Activated naive CD4-positive, alpha-beta T cell treated with anti-CD3 and anti-CD28 coated beads, Interleukin-2, amount 10 ng/mL, durations not matched to agents 7 days and 5 days (primary cell): ENCODE measurements around the gene SRD5A3.
A peak's percentile ranks its signal among the peaks of the same experiment; 100 is the strongest.
"Not testable (repeated sequence)": the region's sequence is repeated elsewhere in the genome, so short reads cannot be mapped to it uniquely, and the experiment has no call there.

Source experiments
- CTCF ChIA-PET: fragments of 350-600 bp; sonication (Branson Sonifier 250); formaldehyde crosslinking; loops from one replicate; lab custom pipeline; 2021; ENCODE audit warnings: antibody characterized with exemption; lab: Charles Lee
- DNase-seq: peaks from one replicate; pipeline ENCODE4 v3.0.0-alpha.2; 2020
- H3K27ac Mint-ChIP-seq: one replicate; pipeline ENCODE4 v1.8.0; 2021; ENCODE audit warnings: mild to moderate bottlenecking, moderate library complexity, mixed read lengths
- H3K27me3 Mint-ChIP-seq: one replicate; pipeline ENCODE4 v1.8.0; 2021; ENCODE audit warnings: mild to moderate bottlenecking, mixed read lengths
- H3K36me3 Mint-ChIP-seq: one replicate; pipeline ENCODE4 v1.8.0; 2021; ENCODE audit warnings: mixed read lengths
- H3K4me1 Mint-ChIP-seq: one replicate; pipeline ENCODE4 v1.8.0; 2021; ENCODE audit warnings: mixed read lengths
- H3K4me3 Mint-ChIP-seq: one replicate; pipeline ENCODE4 v1.8.0; 2021; ENCODE audit warnings: mild to moderate bottlenecking, moderate library complexity, mixed read lengths
- H3K9me3 Mint-ChIP-seq: one replicate; pipeline ENCODE4 v1.8.0; 2021; ENCODE audit warnings: mixed read lengths

SRD5A3 gene

DNA sequence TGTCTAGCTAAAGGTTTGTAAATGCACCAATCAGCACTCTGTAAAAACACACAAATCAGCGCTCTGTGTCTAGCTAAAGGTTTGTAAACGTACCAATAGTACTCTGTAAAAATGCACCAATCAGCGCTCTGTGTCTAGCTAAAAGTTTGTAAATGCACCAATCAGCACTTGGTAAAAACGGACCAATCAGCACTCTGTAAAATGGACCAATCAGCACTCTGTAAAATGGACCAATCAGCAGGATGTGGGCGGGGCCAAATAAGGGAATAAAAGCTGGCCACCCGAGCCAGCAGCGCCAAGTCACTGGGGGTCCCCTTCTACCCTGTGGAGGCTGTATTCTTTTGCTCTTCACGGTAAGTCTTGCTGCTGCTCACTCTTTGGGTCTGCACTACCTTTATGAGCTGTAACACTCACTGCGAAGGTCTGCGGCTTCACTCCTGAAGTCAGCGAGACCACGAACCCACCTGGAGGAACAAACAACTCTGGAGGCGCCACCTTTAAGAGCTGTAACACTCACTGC, 7.2 kb downstream of the SRD5A3 start:
- not testable (repeated sequence) for H3K27ac Mint-ChIP-seq, H3K4me1 Mint-ChIP-seq, H3K36me3 Mint-ChIP-seq, H3K4me3 Mint-ChIP-seq, H3K9me3 Mint-ChIP-seq, H3K27me3 Mint-ChIP-seq, DNase-seq
- CTCF ChIA-PET: interaction anchor here (1.6 kb wide), 1 partner anchor 8 kb away, joined by 5 read pairs; the partner anchor contains the start of gene SRD5A3

DNA sequence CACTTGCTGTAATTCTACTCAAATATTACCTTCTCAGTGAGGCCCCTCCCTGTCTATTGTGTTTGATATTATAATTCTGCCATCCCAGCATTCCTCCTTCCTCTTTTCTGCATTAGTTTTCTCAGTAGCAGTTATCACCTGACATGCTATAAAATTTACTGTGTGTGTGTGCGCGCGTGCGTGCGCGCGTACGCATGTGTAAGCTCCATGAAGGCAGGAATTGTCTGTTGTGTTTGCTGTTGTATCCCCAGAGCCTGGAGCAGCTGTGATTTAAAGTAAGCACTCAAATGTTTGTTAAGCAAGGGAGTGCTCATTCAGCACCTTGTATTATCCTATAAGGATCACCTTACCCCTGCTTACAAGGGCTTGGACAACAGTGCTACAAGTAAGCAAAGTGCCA, 8.6 kb downstream of the SRD5A3 start:
- peaks cover 11% of the 10 kb centered on the region for H3K4me1 Mint-ChIP-seq
- no peak overlapping the region for H3K27ac Mint-ChIP-seq
- peaks cover 8% of the 10 kb centered on the region for H3K36me3 Mint-ChIP-seq
- CTCF ChIA-PET: interaction anchor here (1.6 to 1.7 kb wide), 2 partner anchors 9 to 18 kb away, joined by 4 to 5 read pairs; partner anchors contain the start of gene SRD5A3
- H3K27me3 Mint-ChIP-seq: no peaks in the 10 kb centered on the region
- H3K9me3 Mint-ChIP-seq: no peaks in the 10 kb centered on the region
- no peak overlapping the region for H3K4me3 Mint-ChIP-seq
- DNase-seq: no peak

DNA sequence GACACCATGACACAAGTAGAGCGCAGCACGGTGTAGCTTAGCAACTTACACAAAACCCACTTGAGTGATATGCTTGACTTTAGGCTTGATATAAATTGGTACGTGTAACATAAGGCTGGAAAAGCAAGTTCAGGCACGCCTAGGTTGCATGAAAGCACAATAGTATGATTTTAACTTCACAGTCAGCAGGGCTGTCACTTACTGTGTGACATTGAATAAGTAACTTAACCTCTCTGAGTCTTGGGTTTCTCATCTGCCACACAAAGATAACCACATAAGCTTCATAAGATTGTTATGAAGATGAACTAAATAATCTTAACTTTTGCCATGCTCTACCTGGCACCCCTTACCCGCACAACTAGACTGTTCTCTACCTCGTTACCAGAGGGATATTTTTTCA, 9.5 kb downstream of the SRD5A3 start:
- peaks cover 11% of the 10 kb centered on the region for H3K4me1 Mint-ChIP-seq
- no peak overlapping the region for H3K4me3 Mint-ChIP-seq
- no peaks in the 10 kb centered on the region for H3K27me3 Mint-ChIP-seq
- CTCF ChIA-PET: interaction anchor here (1.7 to 2.4 kb wide), 2 partner anchors 10 to 17 kb away, joined by 4 to 6 read pairs; partner anchors contain the start of gene SRD5A3
- H3K36me3 Mint-ChIP-seq: peaks cover 8% of the 10 kb centered on the region
- no peaks in the 10 kb centered on the region for H3K9me3 Mint-ChIP-seq
- peak overlapping the region; percentile 37 for H3K27ac Mint-ChIP-seq
- DNase-seq: no peak

DNA sequence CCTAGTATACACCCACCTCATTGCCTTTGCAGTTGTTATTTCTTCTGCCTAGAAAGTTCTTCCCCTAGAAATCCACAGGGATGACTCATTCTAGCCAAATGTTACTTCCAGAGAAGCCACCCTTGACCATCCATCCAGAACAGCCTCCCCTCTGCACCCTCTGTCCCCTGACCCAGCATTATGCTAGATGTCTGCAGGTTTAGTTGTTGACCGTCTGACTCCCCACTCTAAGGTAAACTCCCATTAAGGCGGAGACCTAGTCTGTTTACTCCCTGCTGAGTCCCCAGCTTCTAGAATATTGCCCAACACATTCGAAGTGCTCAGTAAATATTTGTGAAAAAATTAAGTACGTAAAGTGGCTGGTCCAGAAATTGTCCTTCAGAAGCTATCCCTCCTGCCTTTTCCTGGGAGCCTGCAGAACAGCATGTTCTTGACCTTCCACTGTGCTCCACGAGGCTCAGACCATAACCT, 11.0 kb downstream of the SRD5A3 start:
- Mint-ChIP-seq H3K4me1 (peaks cover 11% of the 10 kb centered on the region), H3K36me3 (peaks cover 10% of the 10 kb centered on the region), H3K4me3 (no peak overlapping the region), H3K9me3 (no peaks in the 10 kb centered on the region), H3K27me3 (no peaks in the 10 kb centered on the region), H3K27ac (no peak overlapping the region)
- CTCF ChIA-PET: interaction anchor here (2.4 kb wide), 1 partner anchor 11 kb away, joined by 6 read pairs; the partner anchor contains the start of gene SRD5A3
- DNase-seq: no peak

DNA sequence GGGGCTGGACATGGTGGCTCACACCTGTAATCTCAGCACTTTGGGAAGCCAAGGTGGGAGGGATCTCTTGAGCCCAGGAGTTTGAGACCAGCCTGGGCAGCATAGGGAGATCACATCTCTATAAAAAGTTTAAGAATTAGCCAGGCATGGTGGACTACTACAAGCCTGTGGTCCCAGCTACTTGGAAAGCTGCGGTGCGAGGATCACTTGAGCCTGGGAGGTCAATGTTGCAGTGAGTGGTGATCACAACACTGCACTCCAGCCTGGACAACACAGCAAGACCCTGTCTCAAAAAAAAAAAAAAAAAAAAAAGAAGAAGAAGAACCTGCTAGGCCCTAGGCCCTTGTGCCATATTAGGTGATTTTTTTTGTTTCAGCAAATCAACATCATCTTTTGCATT, 12.2 kb downstream of the SRD5A3 start:
- peaks cover 11% of the 10 kb centered on the region for H3K4me1 Mint-ChIP-seq
- H3K27me3 Mint-ChIP-seq: no peaks in the 10 kb centered on the region
- no peak overlapping the region for H3K4me3 Mint-ChIP-seq
- peaks cover 6% of the 10 kb centered on the region for H3K36me3 Mint-ChIP-seq
- no peaks in the 10 kb centered on the region for H3K9me3 Mint-ChIP-seq
- no peak overlapping the region for H3K27ac Mint-ChIP-seq
- no peak for DNase-seq
- CTCF ChIA-PET: interaction anchor here (1.8 to 2.4 kb wide), 2 partner anchors 13 kb away, joined by 6 read pairs; partner anchors contain the start of gene SRD5A3

DNA sequence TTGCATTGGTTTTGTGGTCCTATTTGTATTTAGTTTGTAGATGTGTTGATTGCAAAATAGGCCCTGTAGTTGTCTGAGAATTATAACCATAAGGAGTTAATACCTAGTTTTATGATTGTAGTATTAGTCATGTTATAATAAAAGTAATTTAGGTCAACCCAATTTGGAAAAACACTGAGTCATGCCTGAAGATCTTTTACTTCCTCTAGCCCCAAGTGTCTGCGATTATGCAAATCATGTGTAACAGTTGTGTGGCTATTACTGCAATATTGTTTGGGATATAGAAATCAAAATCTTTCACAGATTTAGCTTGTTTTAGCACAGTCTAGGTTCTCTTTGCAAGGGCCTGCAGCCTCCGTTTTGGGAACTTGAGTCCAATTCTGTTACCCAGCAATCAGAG, 12.6 kb downstream of the SRD5A3 start:
- Mint-ChIP-seq H3K9me3 (no peaks in the 10 kb centered on the region), H3K27me3 (no peaks in the 10 kb centered on the region), H3K36me3 (peaks cover 3% of the 10 kb centered on the region), H3K4me3 (no peak overlapping the region), H3K4me1 (peaks cover 11% of the 10 kb centered on the region), H3K27ac (no peak overlapping the region)
- no peak for DNase-seq
- CTCF ChIA-PET: interaction anchor here (1.8 kb wide), 1 partner anchor 13 kb away, joined by 6 read pairs; the partner anchor contains the start of gene SRD5A3

DNA sequence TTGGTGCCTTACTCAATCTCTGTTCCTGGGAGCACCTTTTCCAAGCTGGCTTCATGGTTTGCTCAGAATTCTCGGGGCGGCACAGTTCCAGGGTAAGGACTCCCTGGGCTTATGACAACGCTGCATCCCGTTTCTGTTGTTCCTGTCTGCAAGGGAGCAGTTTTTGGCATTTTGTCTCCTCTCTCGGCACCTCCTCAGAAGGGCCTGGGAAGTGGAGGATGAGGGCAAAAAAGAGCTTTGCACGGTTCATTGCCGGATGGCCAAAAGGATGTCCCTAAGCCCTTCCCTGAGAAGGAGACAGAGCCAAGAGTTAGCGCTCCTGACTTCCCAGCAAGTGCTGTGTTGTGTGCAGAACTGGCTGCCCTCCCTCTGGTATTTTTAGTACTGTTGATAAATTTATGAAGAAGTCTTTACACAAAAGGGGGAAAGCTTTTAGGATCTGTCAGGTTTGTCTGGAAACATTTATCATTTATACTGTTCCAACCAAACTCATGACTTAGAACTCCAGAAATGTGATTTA, 13.4 kb downstream of the SRD5A3 start:
- peaks cover 11% of the 10 kb centered on the region for H3K4me1 Mint-ChIP-seq
- CTCF ChIA-PET: interaction anchor here (1.8 kb wide), 1 partner anchor 14 kb away, joined by 6 read pairs; the partner anchor contains the start of gene SRD5A3

DNA sequence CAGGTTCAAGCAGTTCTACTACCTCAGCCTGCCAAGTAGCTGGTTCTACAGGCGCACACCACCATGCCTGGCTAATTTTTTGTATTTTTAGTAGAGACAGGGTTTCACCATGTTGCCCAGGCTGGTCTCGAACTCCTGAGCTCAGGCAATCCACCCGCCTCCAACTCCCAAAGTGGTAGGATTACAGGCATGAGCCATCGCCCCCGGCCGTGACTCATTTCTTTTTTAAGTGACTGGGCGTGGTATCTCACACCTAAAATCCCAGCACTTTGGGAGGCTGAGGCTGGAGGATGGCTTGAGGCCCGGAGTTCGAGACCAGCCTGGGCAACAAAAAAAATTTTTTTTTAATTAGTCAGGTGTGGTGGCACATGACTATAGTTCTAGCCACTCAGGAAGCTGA, 16.9 kb downstream of the SRD5A3 start:
- H3K4me3 Mint-ChIP-seq, CTCF ChIA-PET, H3K27ac Mint-ChIP-seq, H3K27me3 Mint-ChIP-seq, H3K36me3 Mint-ChIP-seq, DNase-seq, H3K9me3 Mint-ChIP-seq: not testable (repeated sequence)
- peaks cover 11% of the 10 kb centered on the region for H3K4me1 Mint-ChIP-seq

More for the DNA sequence above, 13.4 kb downstream of the SRD5A3 start:
- Mint-ChIP-seq H3K4me3 (no peak overlapping the region), H3K9me3 (no peaks in the 10 kb centered on the region), H3K27ac (no peak overlapping the region), H3K27me3 (no peaks in the 10 kb centered on the region), H3K36me3 (peaks cover 2% of the 10 kb centered on the region)
- no peak for DNase-seq

DNA sequence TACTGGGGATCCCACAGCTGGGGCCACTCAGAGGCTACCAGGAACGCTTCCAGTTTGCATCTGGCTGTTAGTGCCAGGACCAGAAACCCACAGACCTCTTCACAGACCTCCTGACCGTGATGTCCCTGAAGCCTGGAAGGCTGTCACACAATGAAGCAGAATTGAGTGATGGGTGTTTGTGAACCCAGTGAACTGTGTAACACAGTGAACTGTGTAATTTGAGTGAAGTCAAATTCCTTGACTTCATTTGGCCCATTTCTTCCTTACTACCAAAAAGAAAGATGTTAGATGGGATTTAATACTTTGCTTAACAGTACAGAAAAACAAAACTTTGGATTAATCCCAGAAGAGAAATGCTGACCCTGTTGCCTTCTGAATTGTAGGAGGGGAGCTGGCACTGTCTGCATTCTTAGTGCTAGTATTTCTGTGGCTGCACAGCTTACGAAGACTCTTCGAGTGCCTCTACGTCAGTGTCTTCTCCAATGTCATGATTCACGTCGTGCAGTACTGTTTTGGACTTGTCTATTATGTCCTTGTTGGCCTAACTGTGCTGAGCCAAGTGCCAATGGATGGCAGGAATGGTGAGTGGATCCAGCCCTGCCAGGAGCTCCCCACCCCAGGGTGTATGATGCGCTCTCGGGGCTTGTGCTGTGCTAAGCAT, 17.8 kb downstream of the SRD5A3 start:
- CTCF ChIA-PET: no interaction called here
- H3K4me1 Mint-ChIP-seq: peaks cover 7% of the 10 kb centered on the region
- peaks cover 3% of the 10 kb centered on the region for H3K36me3 Mint-ChIP-seq
- H3K4me3 Mint-ChIP-seq: no peak overlapping the region
- no peak overlapping the region for H3K27ac Mint-ChIP-seq
- no peaks in the 10 kb centered on the region for H3K9me3 Mint-ChIP-seq
- no peaks in the 10 kb centered on the region for H3K27me3 Mint-ChIP-seq
- no peak for DNase-seq

DNA sequence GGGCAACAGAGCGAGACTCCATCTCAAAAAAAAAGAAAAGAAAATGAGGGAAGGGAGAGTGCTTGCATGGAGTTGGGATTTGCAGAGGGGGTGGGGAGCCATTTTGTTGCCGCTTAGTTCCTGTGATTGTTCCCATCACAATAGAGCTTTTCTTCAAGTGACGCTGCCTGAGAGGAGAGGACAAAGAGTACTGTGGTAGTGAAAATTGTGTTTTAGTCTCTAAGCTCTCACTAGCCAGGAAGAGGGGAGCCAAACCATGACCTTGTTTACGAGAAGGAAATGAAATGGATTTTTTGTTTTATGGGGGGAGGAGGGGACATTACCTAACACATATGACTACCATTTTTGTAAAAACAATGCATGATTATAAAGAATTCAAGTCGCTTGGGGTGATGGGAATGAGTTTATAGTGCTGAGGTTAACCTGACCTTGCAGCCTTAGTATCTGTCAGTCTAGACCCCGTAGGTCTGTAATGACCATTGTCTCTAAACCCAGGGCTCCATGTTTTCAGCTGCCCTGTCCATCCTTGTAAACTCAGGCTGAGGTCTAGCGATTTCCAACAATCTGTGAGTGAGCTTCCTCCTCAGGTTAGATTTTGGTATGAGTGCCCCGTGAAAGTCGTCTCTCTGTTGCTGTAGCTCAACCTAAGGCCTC, 18.8 kb downstream of the SRD5A3 start:
- Mint-ChIP-seq H3K27me3 (no peaks in the 10 kb centered on the region), H3K27ac (no peak overlapping the region)
- CTCF ChIA-PET: interaction anchor here (0.9 kb wide), 1 partner anchor 19 kb away, joined by 3 read pairs; the partner anchor contains the start of gene SRD5A3

DNA sequence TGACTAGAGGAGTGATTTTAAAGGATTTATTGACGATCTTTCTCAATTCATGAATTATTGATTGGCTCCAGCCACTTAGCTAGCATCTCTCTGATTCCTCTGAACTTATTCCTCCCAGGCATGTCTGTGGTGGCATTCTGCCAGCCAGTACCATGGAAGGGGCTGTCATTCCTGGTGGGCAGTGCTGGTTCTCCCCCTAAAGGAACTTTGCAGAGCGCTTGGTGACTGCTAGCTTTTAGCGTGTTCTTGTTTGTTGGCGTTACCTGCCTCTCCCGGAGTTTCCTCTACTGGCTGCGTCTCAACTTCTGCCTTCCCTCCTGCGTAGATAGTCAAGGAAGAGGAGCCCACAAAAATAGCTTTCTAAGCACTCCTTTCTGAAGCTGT, 19.3 kb downstream of the SRD5A3 start:
- H3K36me3 Mint-ChIP-seq: peaks cover 3% of the 10 kb centered on the region
- no peak overlapping the region for H3K27ac Mint-ChIP-seq
- no peak overlapping the region for H3K4me3 Mint-ChIP-seq
- CTCF ChIA-PET: interaction anchor here (0.9 kb wide), 1 partner anchor 20 kb away, joined by 3 read pairs; the partner anchor contains the start of gene SRD5A3
- H3K4me1 Mint-ChIP-seq: no peaks in the 10 kb centered on the region
- H3K27me3 Mint-ChIP-seq: no peaks in the 10 kb centered on the region
- H3K9me3 Mint-ChIP-seq: no peaks in the 10 kb centered on the region
- DNase-seq: no peak

More for the DNA sequence above, 18.8 kb downstream of the SRD5A3 start:
- no peaks in the 10 kb centered on the region for H3K9me3 Mint-ChIP-seq
- H3K4me3 Mint-ChIP-seq: no peak overlapping the region
- no peaks in the 10 kb centered on the region for H3K4me1 Mint-ChIP-seq
- DNase-seq: no peak
- peaks cover 3% of the 10 kb centered on the region for H3K36me3 Mint-ChIP-seq

DNA sequence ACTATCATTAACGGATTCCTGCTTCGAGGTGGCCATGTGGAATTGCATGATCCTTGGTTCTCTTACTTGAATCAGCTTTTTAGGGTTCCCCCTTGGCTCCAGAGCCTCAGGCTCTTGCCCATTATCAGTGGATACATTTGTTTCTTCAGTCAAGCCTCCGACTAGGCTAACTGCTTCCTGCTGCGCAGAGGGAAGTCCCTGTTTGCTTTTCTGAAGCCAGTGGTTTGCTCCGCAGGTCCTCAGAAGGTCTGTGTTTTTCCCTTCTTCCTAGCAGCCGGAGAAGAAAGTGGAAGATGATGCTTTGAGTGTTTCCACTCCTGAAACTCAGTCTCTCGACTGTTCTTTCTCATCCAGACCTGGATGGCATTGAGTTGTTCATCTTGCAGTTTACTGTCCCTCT, 20.6 kb downstream of the SRD5A3 start:
- CTCF ChIA-PET: no interaction called here
- DNase-seq: no peak
- H3K4me1 Mint-ChIP-seq: no peaks in the 10 kb centered on the region
- H3K27ac Mint-ChIP-seq: no peak overlapping the region
- no peaks in the 10 kb centered on the region for H3K27me3 Mint-ChIP-seq
- H3K4me3 Mint-ChIP-seq: no peak overlapping the region
- peaks cover 3% of the 10 kb centered on the region for H3K36me3 Mint-ChIP-seq
- no peaks in the 10 kb centered on the region for H3K9me3 Mint-ChIP-seq

DNA sequence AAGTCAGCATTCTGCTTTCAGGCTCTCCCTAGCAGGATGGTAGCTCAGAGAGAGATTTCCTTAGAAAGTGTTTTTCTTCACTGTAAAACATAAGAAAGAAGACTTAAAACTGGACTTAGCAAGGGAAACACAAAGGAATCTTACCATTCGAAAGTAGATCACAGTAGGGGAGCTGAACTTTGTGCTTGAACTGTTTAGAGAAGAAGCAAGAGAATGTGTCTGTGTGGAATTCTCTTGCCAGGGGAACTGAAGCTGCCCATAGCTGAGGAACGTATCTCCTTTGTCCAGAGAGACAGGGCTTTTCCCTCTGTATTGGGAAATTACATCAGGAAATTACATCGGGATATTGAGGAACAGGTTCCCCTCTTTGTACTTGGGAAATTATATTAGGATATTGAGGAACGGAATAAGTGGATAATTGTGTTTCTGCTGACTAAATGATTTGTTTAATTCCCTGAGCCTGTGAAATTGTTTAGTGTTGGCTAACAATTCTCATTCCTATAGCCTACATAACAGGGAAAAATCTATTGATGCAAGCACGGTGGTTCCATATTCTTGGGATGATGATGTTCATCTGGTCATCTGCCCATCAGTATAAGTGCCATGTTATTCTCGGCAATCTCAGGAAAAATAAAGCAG, 21.2 kb downstream of the SRD5A3 start:
- Mint-ChIP-seq H3K27me3 (no peaks in the 10 kb centered on the region), H3K9me3 (no peaks in the 10 kb centered on the region), H3K27ac (no peak overlapping the region), H3K4me1 (no peaks in the 10 kb centered on the region), H3K36me3 (peaks cover 1% of the 10 kb centered on the region), H3K4me3 (no peak overlapping the region)
- CTCF ChIA-PET: no interaction called here
- no peak for DNase-seq

DNA sequence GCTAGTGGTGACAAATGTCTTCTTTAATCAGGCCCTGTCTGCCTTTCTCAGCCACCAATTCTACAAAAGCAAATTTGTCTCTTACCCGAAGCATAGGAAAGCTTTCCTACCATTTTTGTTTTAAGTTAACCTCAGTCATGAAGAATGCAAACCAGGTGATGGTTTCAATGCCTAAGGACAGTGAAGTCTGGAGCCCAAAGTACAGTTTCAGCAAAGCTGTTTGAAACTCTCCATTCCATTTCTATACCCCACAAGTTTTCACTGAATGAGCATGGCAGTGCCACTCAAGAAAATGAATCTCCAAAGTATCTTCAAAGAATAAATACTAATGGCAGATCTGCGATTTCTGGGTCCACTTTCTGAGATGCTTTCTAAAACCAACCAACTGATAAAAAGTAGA, 23.9 kb downstream of the SRD5A3 start:
- no peak for DNase-seq
- Mint-ChIP-seq H3K27me3 (no peaks in the 10 kb centered on the region), H3K9me3 (no peaks in the 10 kb centered on the region), H3K36me3 (peaks cover 1% of the 10 kb centered on the region), H3K4me1 (no peaks in the 10 kb centered on the region), H3K27ac (no peak overlapping the region), H3K4me3 (no peak overlapping the region)
- CTCF ChIA-PET: no interaction called here
